Measurements from ENCODE around the gene BTNL8.

Gene BTNL8

DNA sequence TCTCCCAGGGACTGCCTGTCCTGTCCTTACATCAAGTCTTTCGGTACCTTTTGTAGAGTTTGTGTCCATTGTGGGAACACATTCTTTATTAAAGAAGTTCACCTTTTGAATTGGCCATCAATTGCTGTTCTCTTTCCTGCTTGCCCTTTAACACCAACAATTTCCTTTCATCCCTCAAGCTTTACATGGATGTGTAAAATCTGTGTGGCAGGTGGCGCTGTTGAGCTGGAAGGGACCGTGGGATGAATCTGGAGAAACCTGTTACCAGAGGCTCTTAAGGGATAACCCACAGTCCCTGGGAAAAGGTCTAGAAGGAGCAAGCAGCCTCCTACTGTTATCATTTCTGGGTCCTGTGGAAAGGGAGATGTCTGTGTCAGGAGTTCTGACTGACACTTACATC, 30.0 kb upstream of the BTNL8 start:
- Histone ChIP-seq H3K36me3 (ENCODE audit: low read length) (no peaks in the 10 kb centered on the region), H2AFZ (ENCODE audit: low read depth, low read length, severe bottlenecking) (no peak overlapping the region), H3K9ac (ENCODE audit: low read length) (no peak overlapping the region), H3K4me3 (ENCODE audit: insufficient read depth, low read length, poor library complexity, severe bottlenecking) (no peak overlapping the region), H3F3A (ENCODE audit: insufficient read depth) (no peaks in the 10 kb centered on the region), H3K27ac (ENCODE audit: low read depth, low read length) (no peak overlapping the region), H3K79me2 (ENCODE audit: insufficient read depth, low read length) (no peaks in the 10 kb centered on the region), H3K27me3 (ENCODE audit: low read length) (no peaks in the 10 kb centered on the region), H3K9me2 (replicated peaks; ENCODE audit: insufficient read depth, low read length) (no peaks in the 10 kb centered on the region), H3K4me2 (ENCODE audit: low read depth, low read length, poor library complexity, severe bottlenecking) (no peak overlapping the region), H3K9me3 (ENCODE audit: insufficient read depth, low read length) (no peaks in the 10 kb centered on the region), H4K20me1 (ENCODE audit: low read depth, low read length) (no peaks in the 10 kb centered on the region)
- TF ChIP-seq, protein P1, sequence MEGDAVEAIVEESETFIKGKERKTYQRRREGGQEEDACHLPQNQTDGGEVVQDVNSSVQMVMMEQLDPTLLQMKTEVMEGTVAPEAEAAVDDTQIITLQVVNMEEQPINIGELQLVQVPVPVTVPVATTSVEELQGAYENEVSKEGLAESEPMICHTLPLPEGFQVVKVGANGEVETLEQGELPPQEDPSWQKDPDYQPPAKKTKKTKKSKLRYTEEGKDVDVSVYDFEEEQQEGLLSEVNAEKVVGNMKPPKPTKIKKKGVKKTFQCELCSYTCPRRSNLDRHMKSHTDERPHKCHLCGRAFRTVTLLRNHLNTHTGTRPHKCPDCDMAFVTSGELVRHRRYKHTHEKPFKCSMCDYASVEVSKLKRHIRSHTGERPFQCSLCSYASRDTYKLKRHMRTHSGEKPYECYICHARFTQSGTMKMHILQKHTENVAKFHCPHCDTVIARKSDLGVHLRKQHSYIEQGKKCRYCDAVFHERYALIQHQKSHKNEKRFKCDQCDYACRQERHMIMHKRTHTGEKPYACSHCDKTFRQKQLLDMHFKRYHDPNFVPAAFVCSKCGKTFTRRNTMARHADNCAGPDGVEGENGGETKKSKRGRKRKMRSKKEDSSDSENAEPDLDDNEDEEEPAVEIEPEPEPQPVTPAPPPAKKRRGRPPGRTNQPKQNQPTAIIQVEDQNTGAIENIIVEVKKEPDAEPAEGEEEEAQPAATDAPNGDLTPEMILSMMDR (IDR thresholded peaks at IDR 0.05; ENCODE audit: insufficient read depth, low read length, poor library complexity, severe bottlenecking), result peak; percentile 78
- no peak for TF ChIP-seq EZH2phosphoT487 (conservative IDR thresholded peaks at IDR 0.05; ENCODE audit: low read length)

DNA sequence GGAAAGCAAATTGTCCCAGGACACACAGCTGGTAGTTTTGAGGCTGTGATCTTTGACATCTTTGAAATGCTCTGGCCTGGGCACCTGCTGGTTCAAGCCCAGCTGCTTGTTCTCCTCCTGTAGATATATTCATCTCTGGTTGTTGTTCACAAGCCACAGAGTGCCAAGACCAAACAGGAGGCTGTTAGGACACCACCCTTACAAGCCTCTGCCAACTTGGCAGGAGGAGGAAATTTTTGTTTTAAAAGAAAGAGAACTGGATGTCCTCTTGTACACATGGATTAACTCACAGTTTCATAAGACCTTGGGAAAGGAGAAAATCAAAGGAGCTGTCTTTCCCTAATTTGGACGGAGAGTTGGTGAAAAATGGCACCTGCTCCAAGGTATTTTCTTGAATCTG, 29.4 kb upstream of the BTNL8 start:
- Histone ChIP-seq H3F3A (ENCODE audit: insufficient read depth) (no peaks in the 10 kb centered on the region), H3K4me3 (ENCODE audit: insufficient read depth, low read length, poor library complexity, severe bottlenecking) (no peak overlapping the region), H3K4me2 (ENCODE audit: low read depth, low read length, poor library complexity, severe bottlenecking) (no peak overlapping the region), H2AFZ (ENCODE audit: low read depth, low read length, severe bottlenecking) (no peak overlapping the region), H3K79me2 (ENCODE audit: insufficient read depth, low read length) (no peaks in the 10 kb centered on the region), H3K9me3 (ENCODE audit: insufficient read depth, low read length) (no peaks in the 10 kb centered on the region), H3K36me3 (ENCODE audit: low read length) (no peaks in the 10 kb centered on the region), H3K27ac (ENCODE audit: low read depth, low read length) (no peak overlapping the region), H3K9me2 (replicated peaks; ENCODE audit: insufficient read depth, low read length) (no peaks in the 10 kb centered on the region), H4K20me1 (ENCODE audit: low read depth, low read length) (no peaks in the 10 kb centered on the region), H3K9ac (ENCODE audit: low read length) (no peak overlapping the region), H3K27me3 (ENCODE audit: low read length) (no peaks in the 10 kb centered on the region)
- TF ChIP-seq EZH2phosphoT487 (conservative IDR thresholded peaks at IDR 0.05; ENCODE audit: low read length), result no peak
- TF ChIP-seq, protein P1 (IDR thresholded peaks at IDR 0.05; ENCODE audit: insufficient read depth, low read length, poor library complexity, severe bottlenecking), result no peak

DNA sequence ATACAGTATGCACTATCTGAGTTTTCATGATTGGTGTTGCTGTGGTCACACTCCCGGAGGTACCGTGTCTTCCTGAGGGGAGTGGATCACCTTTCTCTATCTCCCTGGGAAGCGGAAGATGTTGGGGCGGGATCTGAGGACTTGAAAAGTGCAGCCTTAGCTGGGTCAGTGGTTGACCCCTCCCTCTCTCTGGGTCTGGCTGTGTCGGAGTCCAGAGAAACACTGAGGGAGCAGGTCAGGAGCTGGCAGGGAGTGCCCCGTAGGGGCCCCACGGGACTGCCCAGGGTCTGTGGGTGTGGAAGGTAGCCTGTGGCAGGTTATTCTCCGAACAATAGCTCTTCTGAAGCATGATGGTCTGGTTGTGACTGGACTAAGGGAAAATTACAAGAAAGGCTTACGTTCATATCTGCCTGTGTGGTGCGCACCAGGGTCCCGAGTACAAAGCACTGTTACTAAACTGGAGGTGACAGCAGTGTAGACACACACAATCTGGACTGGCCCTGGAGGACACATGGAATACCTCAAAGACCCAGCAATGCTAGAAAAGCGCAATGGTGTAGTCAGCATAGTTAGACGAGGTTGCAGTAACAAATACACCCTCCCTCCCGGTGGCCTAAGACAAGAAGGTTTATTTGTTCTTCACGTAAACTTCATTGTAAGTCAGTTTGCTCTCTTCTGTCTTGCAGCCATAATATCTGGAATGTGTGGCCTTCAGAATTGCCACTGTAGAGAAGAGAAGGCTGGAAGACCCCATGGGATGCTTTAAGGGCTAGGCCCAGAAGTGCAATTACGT, 28.5 kb upstream of the BTNL8 start:
- H3K27ac ChIP-seq (ENCODE audit: low read depth, low read length), result no peak overlapping the region
- H3K4me3 ChIP-seq (ENCODE audit: insufficient read depth, low read length, poor library complexity, severe bottlenecking), result no peak overlapping the region
- H3K9ac ChIP-seq (ENCODE audit: low read length), result no peak overlapping the region
- H3K9me3 ChIP-seq (ENCODE audit: insufficient read depth, low read length), result no peaks in the 10 kb centered on the region
- H3K79me2 ChIP-seq (ENCODE audit: insufficient read depth, low read length), result no peaks in the 10 kb centered on the region
- H3K27me3 ChIP-seq (ENCODE audit: low read length), result no peaks in the 10 kb centered on the region
- no peak overlapping the region for H2AFZ ChIP-seq (ENCODE audit: low read depth, low read length, severe bottlenecking)
- no peaks in the 10 kb centered on the region for H3K9me2 ChIP-seq (replicated peaks; ENCODE audit: insufficient read depth, low read length)
- H4K20me1 ChIP-seq (ENCODE audit: low read depth, low read length), result no peaks in the 10 kb centered on the region
- H3K36me3 ChIP-seq (ENCODE audit: low read length), result no peaks in the 10 kb centered on the region
- TF ChIP-seq, protein P1 (IDR thresholded peaks at IDR 0.05; ENCODE audit: insufficient read depth, low read length, poor library complexity, severe bottlenecking), result no peak
- no peak for TF ChIP-seq EZH2phosphoT487 (conservative IDR thresholded peaks at IDR 0.05; ENCODE audit: low read length)
- no peaks in the 10 kb centered on the region for H3F3A ChIP-seq (ENCODE audit: insufficient read depth)
- H3K4me2 ChIP-seq (ENCODE audit: low read depth, low read length, poor library complexity, severe bottlenecking), result no peak overlapping the region
